Gastrocnemius medialis (tissue), 4 donors: Measurements from ENCODE around the gene CACNA1H. TPM values are rescaled to one million over a fixed set of nuclear protein-coding genes. Genes with fewer than 3 reads are reported as not detected.
A peak's percentile ranks its signal among the peaks of the same experiment; 100 is the strongest.

ENCODE experiments used
- ATAC-seq, 2 donors: fragments of 150-250 bp; one replicate each; pipeline ENCODE4 v1.9.1; 2016
- DNase-seq, 2 donors: peaks; one replicate each; pipeline ENCODE4 v3.0.0-alpha.2; 2019
- H3K27ac ChIP-seq, 4 donors: fragments of 200-600 bp; sonication (generic); 1 replicate in 1 of 4; 2 replicates in 3 of 4; pipeline ENCODE4 v1.5.1; 2016 to 2018; ENCODE audit warnings: mild to moderate bottlenecking in 2 of 4, moderate library complexity in 1 of 4
- H3K27me3 ChIP-seq, 3 donors: fragments of 200-600 bp; sonication (generic) in 2 of 3; 1 replicate in 1 of 3; 2 replicates in 2 of 3; pipeline versions ENCODE4 v1.5.1 to v1.6.0; 2016 to 2019; ENCODE audit warnings: mild to moderate bottlenecking in 1 of 3, moderate library complexity in 1 of 3
- H3K36me3 ChIP-seq, 2 donors: fragments of 200-600 bp; sonication (generic) in 1 of 2; one replicate each; pipeline ENCODE4 v1.5.1; 2017 to 2018
- H3K4me1 ChIP-seq, 2 donors: fragments of 200-600 bp; sonication (generic) in 1 of 2; one replicate each; pipeline ENCODE4 v1.5.1; 2016 to 2017; ENCODE audit warnings: mild to moderate bottlenecking in 2 of 2
- H3K4me3 ChIP-seq, 4 donors: fragments of 200-600 bp; sonication (generic) in 3 of 4; 1 replicate in 1 of 4; 2 replicates in 3 of 4; pipeline ENCODE4 v1.5.1; 2016 to 2019; ENCODE audit warnings: mild to moderate bottlenecking in 2 of 4
- H3K9me3 ChIP-seq, 3 donors: fragments of 200-600 bp; sonication (generic) in 2 of 3; 1 replicate in 1 of 3; 2 replicates in 2 of 3; pipeline ENCODE4 v1.5.1; 2016 to 2019
- CTCF ChIP-seq, 5 experiments: fragments of 450-650 bp in 3 of 5; fragments of 200-600 bp in 2 of 5; sonication (generic) in 2 of 5; IDR thresholded peaks in 4 of 5; conservative IDR thresholded peaks in 1 of 5; 1 replicate in 4 of 5; 2 replicates in 1 of 5; pipeline ENCODE4 v1.5.1; 2016 to 2019; ENCODE audit warnings: antibody characterized with exemption in 5 of 5, mild to moderate bottlenecking in 3 of 5, moderate library complexity in 3 of 5
- POLR2A ChIP-seq, 2 donors: fragments of 450-650 bp; IDR thresholded peaks; one replicate each; pipeline ENCODE4 v1.6.1; 2017; ENCODE audit warnings: antibody characterized with exemption in 2 of 2, mild to moderate bottlenecking in 2 of 2, moderate library complexity in 2 of 2
- in situ Hi-C, 4 donors: fragments of 200-750 bp; cut with MboI; loops; one replicate each; pipeline versions ENCODE4 v1.15.0 to v1.8.0; 2017; ENCODE audit warnings: low sequenced_read_pairs in 4 of 4
- intact Hi-C: fragments of 100-400 bp; cut with DNase I; formaldehyde crosslinking; loops from one replicate; pipeline ENCODE4 v1.15.1; 2023; ENCODE audit warnings: low total_unique reads
- total RNA-seq, 4 donors: library from RNA; depleted of rRNA; stranded (reverse); fragments of >200 nt; gene quantifications; one replicate each; pipeline versions ENCODE4 v1.1.0 to v1.2.3, GENCODE V29; 2016

CACNA1H gene
- total RNA-seq, 4 donors from 2014 or later = 3.7 to 12.8 (median 4.5) TPM

GRCh38 chr16:1165511-1165910 is 12.6 kb downstream of the CACNA1H start:
- H3K9me3 ChIP-seq = no peaks in the 10 kb centered on the region
- H3K36me3 ChIP-seq = no peaks in the 10 kb centered on the region
- peaks cover 4 to 8% of the 10 kb centered on the region in 2 donors for H3K4me1 ChIP-seq
- intact Hi-C loops (no loop called here), in situ Hi-C loops (no loop called here)
- DNase-seq (no peak), ATAC-seq (no peak)
- H3K27me3 ChIP-seq = peaks cover 26 to 81% (median 58%) of the 10 kb centered on the region in 3 donors
- H3K27ac ChIP-seq = no peak overlapping the region
- TF ChIP-seq POLR2A (IDR thresholded peaks at IDR 0.05) (no peak), CTCF (IDR thresholded peaks at IDR 0.05 in 4 of 5, conservative IDR thresholded peaks at IDR 0.05 in 1 of 5) (no peak)
- H3K4me3 ChIP-seq = no peak overlapping the region

GRCh38 chr16:1167276-1168107 is 14.6 kb downstream of the CACNA1H start:
- Histone ChIP-seq H3K36me3 (no peaks in the 10 kb centered on the region), H3K27ac (no peak overlapping the region), H3K4me3 (no peak overlapping the region), H3K27me3 (peaks cover 28 to 74% (median 50%) of the 10 kb centered on the region in 3 donors), H3K9me3 (no peaks in the 10 kb centered on the region), H3K4me1 (no peaks in the 10 kb centered on the region)
- in situ Hi-C loops (no loop called here), intact Hi-C loops (no loop called here)
- DNase-seq = no peak
- TF ChIP-seq CTCF (IDR thresholded peaks at IDR 0.05 in 4 of 5, conservative IDR thresholded peaks at IDR 0.05 in 1 of 5) (no peak), POLR2A (IDR thresholded peaks at IDR 0.05) (no peak)
- no peak for ATAC-seq

GRCh38 chr16:1168837-1169236 is 15.9 kb downstream of the CACNA1H start:
- Histone ChIP-seq H3K9me3 (no peaks in the 10 kb centered on the region), H3K36me3 (no peaks in the 10 kb centered on the region), H3K4me1 (no peaks in the 10 kb centered on the region), H3K27ac (peak overlapping the region in 1 of 4 donors; percentile 29), H3K27me3 (peaks cover 25 to 60% (median 37%) of the 10 kb centered on the region in 3 donors), H3K4me3 (no peak overlapping the region)
- no peak for DNase-seq
- TF ChIP-seq POLR2A (IDR thresholded peaks at IDR 0.05) = no peak
- no peak for TF ChIP-seq CTCF (IDR thresholded peaks at IDR 0.05 in 4 of 5, conservative IDR thresholded peaks at IDR 0.05 in 1 of 5)
- in situ Hi-C loops = no loop called here
- ATAC-seq = no peak
- intact Hi-C loops = no loop called here

- ATAC-seq (peak in 1 of 2 donors; percentile 39), DNase-seq (no peak)
- Histone ChIP-seq H3K36me3 (no peaks in the 10 kb centered on the region), H3K4me1 (no peaks in the 10 kb centered on the region), H3K4me3 (no peak overlapping the region), H3K9me3 (no peaks in the 10 kb centered on the region), H3K27ac (peak overlapping the region in 2 of 4 donors; percentile 34 to 52), H3K27me3 (peaks cover 22 to 54% (median 35%) of the 10 kb centered on the region in 3 donors)
- in situ Hi-C loops = no loop called here
- TF ChIP-seq POLR2A (IDR thresholded peaks at IDR 0.05) (no peak), CTCF (IDR thresholded peaks at IDR 0.05 in 4 of 5, conservative IDR thresholded peaks at IDR 0.05 in 1 of 5) (no peak)
- intact Hi-C loops = no loop called here
Measured at GRCh38 chr16:1169285-1170075, 16.6 kb downstream of the CACNA1H start.
